CD4-positive, alpha-beta memory T cell (primary cell): ENCODE data around the gene BACE2. TPM values are rescaled to one million over a fixed set of nuclear protein-coding genes. Genes with fewer than 3 reads are reported as not detected.

Source experiments
- CTCF ChIA-PET: fragments of 350-600 bp; sonication (Branson Sonifier 250); formaldehyde crosslinking; loops from one replicate; lab custom pipeline; 2021; ENCODE audit warnings: inconsistent platforms; ENCODE audit not compliant: partially characterized antibody; lab: Charles Lee
- POLR2A ChIA-PET: fragments of 350-600 bp; sonication (Branson Sonifier 250); formaldehyde crosslinking; loops from one replicate; lab custom pipeline; 2021; ENCODE audit not compliant: partially characterized antibody; lab: Charles Lee
- DNase-seq, 5 donors: peaks; one replicate each; pipeline versions ENCODE4 v3.0.0 to v3.0.0-alpha.2; 2020 to 2022; ENCODE audit warnings: mixed read lengths in 1 of 5
- H3K27ac ChIP-seq: one replicate; pipeline ENCODE4 v1.7.0; 2013; ENCODE audit warnings: low read depth, low read length
- H3K27me3 ChIP-seq: 2 replicates; pipeline ENCODE4 v1.7.0; 2013; ENCODE audit warnings: mild to moderate bottlenecking, low read length, moderate library complexity; ENCODE audit not compliant: insufficient read depth
- H3K36me3 ChIP-seq: 2 replicates; pipeline ENCODE4 v1.7.0; 2013; ENCODE audit warnings: mild to moderate bottlenecking, low read length, moderate library complexity; ENCODE audit not compliant: insufficient read depth
- H3K4me1 ChIP-seq: 2 replicates; pipeline ENCODE4 v1.7.0; 2013; ENCODE audit warnings: mild to moderate bottlenecking, low read length, moderate library complexity; ENCODE audit not compliant: insufficient read depth
- H3K4me3 ChIP-seq, 2 donors: one replicate each; pipeline ENCODE4 v1.7.0; 2013; ENCODE audit warnings: low read length in 2 of 2, mild to moderate bottlenecking in 1 of 2
- H3K9me3 ChIP-seq, 2 donors: one replicate each; pipeline ENCODE4 v1.7.0; 2013; ENCODE audit warnings: low read length in 2 of 2, control low read depth in 1 of 2; ENCODE audit not compliant: control insufficient read depth in 1 of 2
- H3K27ac Mint-ChIP-seq, 7 donors: one replicate each; pipeline ENCODE4 v1.8.0; 2020 to 2021; ENCODE audit warnings: mixed read lengths in 7 of 7, mild to moderate bottlenecking in 6 of 7, inconsistent platforms in 3 of 7, moderate library complexity in 3 of 7
- H3K27me3 Mint-ChIP-seq, 2 donors: one replicate each; pipeline ENCODE4 v1.8.0; 2020 to 2021; ENCODE audit warnings: mixed read lengths in 2 of 2
- H3K36me3 Mint-ChIP-seq, 2 donors: one replicate each; pipeline ENCODE4 v1.8.0; 2020 to 2021; ENCODE audit warnings: mixed read lengths in 2 of 2, inconsistent platforms in 1 of 2, mild to moderate bottlenecking in 1 of 2
- H3K4me1 Mint-ChIP-seq, 4 donors: one replicate each; pipeline ENCODE4 v1.8.0; 2020 to 2021; ENCODE audit warnings: mixed read lengths in 4 of 4, mild to moderate bottlenecking in 1 of 4
- H3K4me3 Mint-ChIP-seq, 8 donors: one replicate each; pipeline ENCODE4 v1.8.0; 2020 to 2021; ENCODE audit warnings: mixed read lengths in 8 of 8, mild to moderate bottlenecking in 7 of 8, moderate library complexity in 6 of 8, inconsistent platforms in 3 of 8
- H3K9me3 Mint-ChIP-seq, 8 donors: one replicate each; pipeline ENCODE4 v1.8.0; 2020 to 2021; ENCODE audit warnings: mixed read lengths in 8 of 8, mild to moderate bottlenecking in 5 of 8, inconsistent platforms in 3 of 8, moderate library complexity in 1 of 8
- intact Hi-C: fragments of 100-400 bp; cut with micrococcal nuclease; formaldehyde crosslinking; loops from one replicate; pipeline ENCODE4 v1.15.1; 2023
- polyA plus RNA-seq, 2 donors: library from polyadenylated mRNA; unstranded; fragments of 300-500 nt; fragmentation: Illumina TruSeq; gene quantifications; one replicate each; pipeline ENCODE4 v1.2.3, GENCODE V29; 2021
- total RNA-seq, 2 experiments: library from RNA; stranded (reverse); gene quantifications; one replicate each; pipeline ENCODE4 v1.2.3, GENCODE V29; 2021

BACE2 gene
- total and polyA plus RNA-seq, 4 experiments from 2014 or later: 0.10 to 0.52 TPM; not detected in 2

- Histone ChIP-seq H3K4me1 (no peaks in the 10 kb centered on the region), H3K4me3 (no peak overlapping the region), H3K36me3 (no peaks in the 10 kb centered on the region), H3K27me3 (no peaks in the 10 kb centered on the region), H3K9me3 (no peaks in the 10 kb centered on the region), H3K27ac (no peak overlapping the region)
- Mint-ChIP-seq H3K27ac (no peak overlapping the region), H3K4me1 (no peaks in the 10 kb centered on the region), H3K9me3 (peaks cover 0 to 11% (median 4%) of the 10 kb centered on the region in 8 donors), H3K4me3 (no peak overlapping the region), H3K27me3 (peaks cover 2 to 7% of the 10 kb centered on the region in 2 donors), H3K36me3 (no peaks in the 10 kb centered on the region)
- ChIA-PET POLR2A (no interaction called here), CTCF (interaction anchor here (0.7 kb wide), 1 partner anchor 12 kb away, joined by 3 read pairs; no protein-coding TSS in a partner anchor)
- intact Hi-C loops: no loop called here
- no peak for DNase-seq
Observed at GRCh38 chr21:41133874-41134522, 34.0 kb upstream of the BACE2 start.

DNA sequence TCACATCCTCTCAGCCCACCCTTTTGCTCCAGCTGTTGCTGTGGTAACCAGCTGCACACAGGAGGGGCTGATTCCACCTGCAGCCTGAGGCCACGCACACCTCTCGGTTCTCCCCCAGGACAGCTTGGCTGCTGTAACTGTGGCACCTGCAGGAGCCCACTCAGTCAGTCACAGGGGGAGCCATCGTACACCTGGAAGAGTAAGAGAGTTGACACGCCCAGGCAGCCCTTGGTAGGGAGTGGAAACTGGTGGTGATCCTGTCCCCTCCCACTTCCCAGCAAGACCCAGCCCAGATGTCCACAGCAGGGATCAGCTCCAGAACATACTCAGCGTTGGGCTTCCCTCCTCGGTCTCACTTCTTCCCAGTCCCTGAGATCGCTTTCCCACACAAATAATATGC is 32.2 kb upstream of the BACE2 start:
- H3K4me3 Mint-ChIP-seq: no peak overlapping the region
- Histone ChIP-seq H3K4me3 (no peak overlapping the region), H3K4me1 (no peaks in the 10 kb centered on the region), H3K36me3 (no peaks in the 10 kb centered on the region), H3K27ac (no peak overlapping the region), H3K9me3 (no peaks in the 10 kb centered on the region), H3K27me3 (no peaks in the 10 kb centered on the region)
- POLR2A ChIA-PET: no interaction called here
- CTCF ChIA-PET: interaction anchor here (0.6 kb wide), 1 partner anchor 815 kb away, joined by 3 read pairs; no protein-coding TSS in a partner anchor
- peaks cover 0 to 2% (median 0%) of the 10 kb centered on the region in 8 donors for H3K9me3 Mint-ChIP-seq
- H3K27me3 Mint-ChIP-seq: peaks cover 2 to 3% of the 10 kb centered on the region in 2 donors
- H3K27ac Mint-ChIP-seq: no peak overlapping the region
- DNase-seq: no peak
- no peaks in the 10 kb centered on the region for H3K4me1 Mint-ChIP-seq
- intact Hi-C loops: no loop called here
- H3K36me3 Mint-ChIP-seq: no peaks in the 10 kb centered on the region

- no peaks in the 10 kb centered on the region for H3K27me3 ChIP-seq
- POLR2A ChIA-PET: no interaction called here
- intact Hi-C loops: no loop called here
- H3K27me3 Mint-ChIP-seq: peaks cover 2 to 3% of the 10 kb centered on the region in 2 donors
- no peak overlapping the region for H3K27ac ChIP-seq
- no peaks in the 10 kb centered on the region for H3K36me3 Mint-ChIP-seq
- H3K4me3 Mint-ChIP-seq: no peak overlapping the region
- no peaks in the 10 kb centered on the region for H3K36me3 ChIP-seq
- H3K9me3 ChIP-seq: no peaks in the 10 kb centered on the region
- no peak overlapping the region for H3K27ac Mint-ChIP-seq
- no peak overlapping the region for H3K4me3 ChIP-seq
- peaks cover 0 to 2% (median 0%) of the 10 kb centered on the region in 8 donors for H3K9me3 Mint-ChIP-seq
- CTCF ChIA-PET: no interaction called here
- no peak for DNase-seq
- no peaks in the 10 kb centered on the region for H3K4me1 Mint-ChIP-seq
- no peaks in the 10 kb centered on the region for H3K4me1 ChIP-seq
Observed at GRCh38 chr21:41136286-41136685, 31.7 kb upstream of the BACE2 start.

- H3K9me3 Mint-ChIP-seq: peaks cover 0 to 2% (median 0%) of the 10 kb centered on the region in 8 donors
- ChIA-PET POLR2A (no interaction called here), CTCF (no interaction called here)
- H3K27ac Mint-ChIP-seq: no peak overlapping the region
- H3K27me3 Mint-ChIP-seq: peaks cover 2 to 3% of the 10 kb centered on the region in 2 donors
- Histone ChIP-seq H3K4me3 (no peak overlapping the region), H3K36me3 (no peaks in the 10 kb centered on the region), H3K27me3 (no peaks in the 10 kb centered on the region), H3K9me3 (no peaks in the 10 kb centered on the region), H3K27ac (no peak overlapping the region), H3K4me1 (no peaks in the 10 kb centered on the region)
- DNase-seq: no peak
- H3K36me3 Mint-ChIP-seq: no peaks in the 10 kb centered on the region
- no peak overlapping the region for H3K4me3 Mint-ChIP-seq
- H3K4me1 Mint-ChIP-seq: no peaks in the 10 kb centered on the region
- intact Hi-C loops: no loop called here
Observed at GRCh38 chr21:41137401-41137800, 30.6 kb upstream of the BACE2 start.

DNA sequence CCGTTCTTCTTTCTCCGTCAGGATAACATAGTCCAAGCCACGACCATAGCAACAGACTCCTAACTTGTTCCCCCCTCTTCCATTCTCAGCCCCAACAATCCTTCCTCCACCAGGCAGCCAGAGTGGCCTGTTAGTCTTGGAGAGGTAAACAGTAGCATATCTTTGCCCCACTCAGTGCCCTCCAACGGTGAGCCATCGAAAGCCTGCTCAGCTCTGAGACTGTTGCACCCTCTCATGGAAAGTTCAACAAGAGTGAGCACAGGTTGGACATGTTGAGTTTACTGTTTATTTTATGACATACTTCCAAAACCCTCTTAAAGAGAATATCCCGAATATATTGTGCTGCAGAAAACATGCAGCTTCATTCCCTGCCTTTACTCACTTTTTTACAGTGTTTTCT is 30.1 kb upstream of the BACE2 start:
- no peak for DNase-seq
- Histone ChIP-seq H3K27ac (no peak overlapping the region), H3K9me3 (no peaks in the 10 kb centered on the region), H3K4me1 (no peaks in the 10 kb centered on the region), H3K4me3 (no peak overlapping the region), H3K36me3 (no peaks in the 10 kb centered on the region), H3K27me3 (no peaks in the 10 kb centered on the region)
- Mint-ChIP-seq H3K4me3 (no peak overlapping the region), H3K27me3 (peaks cover 2 to 3% of the 10 kb centered on the region in 2 donors), H3K36me3 (no peaks in the 10 kb centered on the region), H3K9me3 (peaks cover 0 to 2% (median 0%) of the 10 kb centered on the region in 8 donors), H3K4me1 (no peaks in the 10 kb centered on the region), H3K27ac (no peak overlapping the region)
- ChIA-PET CTCF (no interaction called here), POLR2A (no interaction called here)
- intact Hi-C loops: no loop called here

GRCh38 chr21:41138711-41139110 is 29.2 kb upstream of the BACE2 start:
- no peak overlapping the region for H3K4me3 ChIP-seq
- H3K36me3 ChIP-seq: no peaks in the 10 kb centered on the region
- H3K27me3 ChIP-seq: no peaks in the 10 kb centered on the region
- no peak overlapping the region for H3K27ac ChIP-seq
- ChIA-PET POLR2A (no interaction called here), CTCF (no interaction called here)
- no peaks in the 10 kb centered on the region for H3K4me1 Mint-ChIP-seq
- H3K36me3 Mint-ChIP-seq: no peaks in the 10 kb centered on the region
- no peak for DNase-seq
- no peaks in the 10 kb centered on the region for H3K4me1 ChIP-seq
- intact Hi-C loops: no loop called here
- H3K27ac Mint-ChIP-seq: no peak overlapping the region
- peaks cover 3 to 4% of the 10 kb centered on the region in 2 donors for H3K27me3 Mint-ChIP-seq
- H3K9me3 Mint-ChIP-seq: peaks cover 0 to 2% (median 0%) of the 10 kb centered on the region in 8 donors
- no peaks in the 10 kb centered on the region for H3K9me3 ChIP-seq
- no peak overlapping the region for H3K4me3 Mint-ChIP-seq

GRCh38 chr21:41139275-41139674 is 28.7 kb upstream of the BACE2 start:
- Mint-ChIP-seq H3K4me3 (no peak overlapping the region), H3K27me3 (peaks cover 3 to 8% of the 10 kb centered on the region in 2 donors), H3K9me3 (peaks cover 0 to 2% (median 0%) of the 10 kb centered on the region in 8 donors), H3K27ac (no peak overlapping the region), H3K36me3 (no peaks in the 10 kb centered on the region), H3K4me1 (no peaks in the 10 kb centered on the region)
- intact Hi-C loops: no loop called here
- no peak overlapping the region for H3K27ac ChIP-seq
- DNase-seq: no peak
- POLR2A ChIA-PET: no interaction called here
- CTCF ChIA-PET: no interaction called here
- H3K36me3 ChIP-seq: no peaks in the 10 kb centered on the region
- H3K27me3 ChIP-seq: no peaks in the 10 kb centered on the region
- H3K4me1 ChIP-seq: no peaks in the 10 kb centered on the region
- H3K9me3 ChIP-seq: no peaks in the 10 kb centered on the region
- no peak overlapping the region for H3K4me3 ChIP-seq
